Adrenal gland (tissue), 12 donors: Measurements from ENCODE around the gene GMCL1. TPM values are rescaled to one million over a fixed set of nuclear protein-coding genes. Genes with fewer than 3 reads are reported as not detected.

Experiments used
- DNase-seq, 7 donors: peaks; one replicate each; pipeline ENCODE4 v3.0.0-alpha.2; 2019 to 2020
- H3K27ac ChIP-seq, 5 donors: fragments of 200-600 bp; sonication (generic) in 4 of 5; 1 replicate in 3 of 5; 2 replicates in 2 of 5; pipeline versions ENCODE4 v1.5.1 to v1.8.0; 2016 to 2020; ENCODE audit warnings: mild to moderate bottlenecking in 1 of 5
- H3K27me3 ChIP-seq: fragments of 200-600 bp; 2 replicates; pipeline ENCODE4 v1.8.0; 2021
- H3K36me3 ChIP-seq, 2 donors: fragments of 200-600 bp; replicated peaks in 1 of 2; 1 replicate in 1 of 2; 2 replicates in 1 of 2; pipeline versions ENCODE4 v1.5.1 to v1.8.0; 2018 to 2022
- H3K4me1 ChIP-seq, 2 donors: fragments of 200-600 bp; replicated peaks in 1 of 2; 1 replicate in 1 of 2; 2 replicates in 1 of 2; pipeline versions ENCODE4 v1.5.1 to v1.8.0; 2018 to 2021
- H3K4me3 ChIP-seq, 4 donors: fragments of 200-600 bp; sonication (generic) in 3 of 4; one replicate each; pipeline ENCODE4 v1.5.1; 2016 to 2018
- H3K9me3 ChIP-seq, 3 donors: fragments of 200-600 bp; sonication (generic) in 1 of 3; replicated peaks in 1 of 3; 1 replicate in 2 of 3; 2 replicates in 1 of 3; pipeline versions ENCODE4 v1.5.1 to v1.8.0; 2016 to 2021
- POLR2A ChIP-seq, 2 donors: fragments of 450-650 bp; IDR thresholded peaks; one replicate each; pipeline ENCODE4 v1.6.1; 2017; ENCODE audit warnings: antibody characterized with exemption in 2 of 2, mild to moderate bottlenecking in 2 of 2, moderate library complexity in 1 of 2
- WGBS, 4 donors: extraction: QIAGEN DNeasy Blood & Tissue Kit in 2 of 4; methylation state at CpG; one replicate each; pipeline versions ENCODE4 v1.1.5 to v1.1.7; 2013 to 2017; 5-methylcytosine and 5-hydroxymethylcytosine counted together
- intact Hi-C, 2 donors: fragments of 100-400 bp; cut with DNase I; formaldehyde crosslinking; loops; one replicate each; pipeline versions ENCODE4 v1.14.1 to v1.15.0; 2022 to 2023
- polyA plus RNA-seq, 3 donors: library from polyadenylated mRNA; stranded (reverse); fragments of 200-250 nt in 2 of 3; fragments of 350-450 nt in 1 of 3; fragmentation: Illumina TruSeq in 1 of 3; extraction: RNeasy Lipid Tissue Mini Kit (QIAGEN cat#74804) in 1 of 3; gene quantifications; one replicate each; pipeline ENCODE4 v1.2.3, GENCODE V29; 2013 to 2014
- total RNA-seq, 9 donors: library from RNA; depleted of rRNA in 4 of 9; stranded (reverse); fragments of >200 nt in 4 of 9; fragments of 120-200 nt in 1 of 9; fragmentation: NEBNext Ultra II Directional in 1 of 9; extraction: Animal tissue kit (Norgen Biotek cat#: 25700) in 1 of 9; gene quantifications; one replicate each; pipeline versions ENCODE4 v1.1.0 to v1.2.4, GENCODE V29; 2013 to 2023
- TF ChIP-seq, protein P1 (sequence below), 6 experiments: fragments of 450-650 bp in 4 of 6; fragments of 200-600 bp in 2 of 6; sonication (generic) in 1 of 6; IDR thresholded peaks; 1 replicate in 5 of 6; 2 replicates in 1 of 6; pipeline versions ENCODE4 v1.5.1 to v1.8.0; 2016 to 2021; ENCODE audit warnings: antibody characterized with exemption in 6 of 6, mild to moderate bottlenecking in 2 of 6, moderate library complexity in 1 of 6
- donor health status: healthy with polysubstance abuse.
- donor health status: Bipolar disorder and iron deficiency.
- donor health status: DM: yes; HTN: yes; CAD: no.
- donor health status: DM: no; HTN: no; CAD: no.
- donor health status: DM: no; HTN: no; CAD: no.
- donor health status: DM: yes; HTN: yes; CAD: no.

Gene GMCL1
- total and polyA plus RNA-seq, 12 donors, result 2.8 to 14.9 (median 10.2) TPM

GRCh38 chr2:69916106-69916505 is 86.6 kb downstream of the GMCL1 start:
- H3K9me3 ChIP-seq, result no peaks in the 10 kb centered on the region
- peaks cover 6 to 29% of the 10 kb centered on the region in 2 donors for H3K4me1 ChIP-seq
- peaks cover 0 to 8% of the 10 kb centered on the region in 2 donors for H3K36me3 ChIP-seq
- no peak for TF ChIP-seq POLR2A (IDR thresholded peaks at IDR 0.05)
- H3K27me3 ChIP-seq, result no peaks in the 10 kb centered on the region
- H3K4me3 ChIP-seq, result peak overlapping the region in 1 of 4 donors; percentile 69
- H3K27ac ChIP-seq, result peak overlapping the region in 2 of 5 donors; percentile 87 to 90
- no peak for DNase-seq
- WGBS, 4 donors, result 40 to 52% (median 49%) methylated on average over 2 of the region's 2 CpGs
- intact Hi-C loops, result loop anchor here (5.0 to 10.0 kb wide), 4 partner anchors 149 to 231 kb away; no protein-coding TSS in a partner anchor

GRCh38 chr2:69917852-69918251 is 88.4 kb downstream of the GMCL1 start:
- intact Hi-C loops, result loop anchor here (5.0 to 10.0 kb wide), 4 partner anchors 147 to 229 kb away; no protein-coding TSS in a partner anchor
- Histone ChIP-seq H3K4me3 (no peak overlapping the region), H3K27ac (peak overlapping the region in 3 of 5 donors; percentile 56 to 73 (median 64)), H3K36me3 (peaks cover 0 to 23% of the 10 kb centered on the region in 2 donors), H3K4me1 (peaks cover 6 to 29% of the 10 kb centered on the region in 2 donors), H3K9me3 (no peaks in the 10 kb centered on the region), H3K27me3 (no peaks in the 10 kb centered on the region)
- 36 to 51% (median 44%) methylated on average over 3 of the region's 3 CpGs for WGBS, 4 donors
- DNase-seq, result peak in 4 of 7 donors; percentile 33 to 47 (median 42)
- TF ChIP-seq, protein P1, sequence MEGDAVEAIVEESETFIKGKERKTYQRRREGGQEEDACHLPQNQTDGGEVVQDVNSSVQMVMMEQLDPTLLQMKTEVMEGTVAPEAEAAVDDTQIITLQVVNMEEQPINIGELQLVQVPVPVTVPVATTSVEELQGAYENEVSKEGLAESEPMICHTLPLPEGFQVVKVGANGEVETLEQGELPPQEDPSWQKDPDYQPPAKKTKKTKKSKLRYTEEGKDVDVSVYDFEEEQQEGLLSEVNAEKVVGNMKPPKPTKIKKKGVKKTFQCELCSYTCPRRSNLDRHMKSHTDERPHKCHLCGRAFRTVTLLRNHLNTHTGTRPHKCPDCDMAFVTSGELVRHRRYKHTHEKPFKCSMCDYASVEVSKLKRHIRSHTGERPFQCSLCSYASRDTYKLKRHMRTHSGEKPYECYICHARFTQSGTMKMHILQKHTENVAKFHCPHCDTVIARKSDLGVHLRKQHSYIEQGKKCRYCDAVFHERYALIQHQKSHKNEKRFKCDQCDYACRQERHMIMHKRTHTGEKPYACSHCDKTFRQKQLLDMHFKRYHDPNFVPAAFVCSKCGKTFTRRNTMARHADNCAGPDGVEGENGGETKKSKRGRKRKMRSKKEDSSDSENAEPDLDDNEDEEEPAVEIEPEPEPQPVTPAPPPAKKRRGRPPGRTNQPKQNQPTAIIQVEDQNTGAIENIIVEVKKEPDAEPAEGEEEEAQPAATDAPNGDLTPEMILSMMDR (IDR thresholded peaks at IDR 0.05), result no peak
- TF ChIP-seq POLR2A (IDR thresholded peaks at IDR 0.05), result no peak

DNA sequence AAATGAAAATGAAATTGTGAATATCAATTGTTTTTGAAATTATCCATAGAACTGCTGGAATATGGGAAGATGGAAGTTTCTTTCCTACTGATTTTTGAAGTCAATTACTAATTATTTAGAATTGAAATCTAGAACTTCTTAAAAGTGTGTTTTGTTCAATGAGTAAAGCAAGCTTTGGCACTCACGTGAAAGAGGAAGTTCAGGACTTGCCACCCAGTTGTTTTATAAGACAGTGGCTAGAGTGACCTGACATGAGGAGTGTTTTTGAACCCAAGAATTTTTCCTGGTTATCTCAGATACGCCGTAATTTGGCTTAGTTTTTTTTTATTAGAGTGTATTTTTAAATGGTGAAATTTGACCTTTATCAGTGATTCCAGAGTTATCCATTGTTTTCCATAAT is 88.9 kb downstream of the GMCL1 start:
- Histone ChIP-seq H3K4me3 (no peak overlapping the region), H3K9me3 (no peaks in the 10 kb centered on the region), H3K36me3 (peaks cover 0 to 23% of the 10 kb centered on the region in 2 donors), H3K4me1 (peaks cover 6 to 29% of the 10 kb centered on the region in 2 donors), H3K27ac (peak overlapping the region in 4 of 5 donors; percentile 14 to 73 (median 60)), H3K27me3 (no peaks in the 10 kb centered on the region)
- WGBS, 4 donors, result 44 to 74% (median 51%) methylated on average over 3 of the region's 3 CpGs
- DNase-seq, result no peak
- intact Hi-C loops, result loop anchor here (5.0 to 10.0 kb wide), 4 partner anchors 146 to 229 kb away; no protein-coding TSS in a partner anchor
- TF ChIP-seq, protein P1 (IDR thresholded peaks at IDR 0.05), result no peak

- TF ChIP-seq, protein P1 (IDR thresholded peaks at IDR 0.05), result no peak
- TF ChIP-seq POLR2A (IDR thresholded peaks at IDR 0.05), result no peak
- no peaks in the 10 kb centered on the region for H3K27me3 ChIP-seq
- H3K27ac ChIP-seq, result no peak overlapping the region
- WGBS, 4 donors, result 93 to 100% (median 97%) methylated on average over 3 of the region's 3 CpGs
- H3K9me3 ChIP-seq, result no peaks in the 10 kb centered on the region
- intact Hi-C loops, result no loop called here
- no peak for DNase-seq
- peaks cover 0 to 34% of the 10 kb centered on the region in 2 donors for H3K36me3 ChIP-seq
- H3K4me1 ChIP-seq, result no peaks in the 10 kb centered on the region
- H3K4me3 ChIP-seq, result no peak overlapping the region
Observed at GRCh38 chr2:69923116-69923515, 93.7 kb downstream of the GMCL1 start.
